HUES6 (cell line): ENCODE data around the gene CNPY4.

Experiments
- H3K27ac ChIP-seq: 2 replicates; pipeline ENCODE4 v1.7.0; 2013; ENCODE audit warnings: low read depth, mild to moderate bottlenecking, low read length, inconsistent platforms
- H3K27me3 ChIP-seq: 2 replicates; pipeline ENCODE4 v1.6.1; 2013; ENCODE audit warnings: low read length; ENCODE audit not compliant: control insufficient read depth, insufficient read depth
- H3K36me3 ChIP-seq: 2 replicates; pipeline ENCODE4 v1.6.1; 2013; ENCODE audit warnings: low read length; ENCODE audit not compliant: control insufficient read depth, insufficient read depth
- H3K4me1 ChIP-seq: 2 replicates; pipeline ENCODE4 v1.6.1; 2013; ENCODE audit warnings: low read length; ENCODE audit not compliant: control insufficient read depth, insufficient read depth
- H3K4me3 ChIP-seq: 2 replicates; pipeline ENCODE4 v1.5.1; 2013; ENCODE audit warnings: low read depth, low read length
- H3K9ac ChIP-seq: one replicate; pipeline ENCODE4 v1.6.1; 2013; ENCODE audit warnings: mild to moderate bottlenecking, low read length
- H3K9me3 ChIP-seq: 2 replicates; pipeline ENCODE4 v1.6.1; 2013; ENCODE audit warnings: low read depth, low read length; ENCODE audit not compliant: control insufficient read depth, insufficient read depth

CNPY4 gene

DNA sequence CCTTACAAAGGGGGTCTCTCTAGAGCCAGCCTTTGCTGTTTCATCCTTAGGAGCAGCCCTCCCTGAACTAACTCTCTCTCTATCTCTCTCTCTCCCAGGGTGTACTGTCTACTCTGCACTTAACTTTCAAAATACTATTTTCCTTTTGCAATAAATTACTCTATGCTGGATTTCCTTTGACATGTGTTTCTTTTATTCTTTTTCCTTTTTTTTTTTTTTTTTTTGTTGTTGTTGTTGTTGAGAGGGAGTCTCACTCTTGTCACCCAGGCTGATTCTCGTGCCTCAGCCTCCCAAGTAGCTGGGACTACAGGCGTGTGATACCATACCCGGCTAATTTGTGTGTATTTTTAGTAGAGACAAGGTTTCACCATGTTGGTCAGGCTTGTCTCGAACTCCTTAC is 36.5 kb upstream of the CNPY4 start:
- H3K9ac ChIP-seq: no peak overlapping the region
- no peak overlapping the region for H3K27ac ChIP-seq
- H3K27me3 ChIP-seq: no peaks in the 10 kb centered on the region
- H3K9me3 ChIP-seq: no peaks in the 10 kb centered on the region
- peaks cover 21% of the 10 kb centered on the region for H3K36me3 ChIP-seq
- peak overlapping the region; percentile 57; the same call in 1 of the 2 replicates for H3K4me3 ChIP-seq
- H3K4me1 ChIP-seq: peaks cover 13% of the 10 kb centered on the region

- Histone ChIP-seq H3K9me3 (no peaks in the 10 kb centered on the region), H3K9ac (no peak overlapping the region), H3K36me3 (peaks cover 3% of the 10 kb centered on the region), H3K4me1 (peaks cover 19% of the 10 kb centered on the region), H3K4me3 (no peak overlapping the region), H3K27ac (no peak overlapping the region), H3K27me3 (no peaks in the 10 kb centered on the region)
Observed at GRCh38 chr7:100085515-100085914, 33.9 kb upstream of the CNPY4 start.

GRCh38 chr7:100087055-100087750 is 32.2 kb upstream of the CNPY4 start:
- Histone ChIP-seq H3K36me3 (peaks cover 20% of the 10 kb centered on the region), H3K9ac (peak overlapping the region; percentile 34), H3K27me3 (no peaks in the 10 kb centered on the region), H3K9me3 (no peaks in the 10 kb centered on the region), H3K4me1 (peaks cover 19% of the 10 kb centered on the region), H3K27ac (peak overlapping the region; percentile 29; the same call in 1 of the 2 replicates), H3K4me3 (no peak overlapping the region)

DNA sequence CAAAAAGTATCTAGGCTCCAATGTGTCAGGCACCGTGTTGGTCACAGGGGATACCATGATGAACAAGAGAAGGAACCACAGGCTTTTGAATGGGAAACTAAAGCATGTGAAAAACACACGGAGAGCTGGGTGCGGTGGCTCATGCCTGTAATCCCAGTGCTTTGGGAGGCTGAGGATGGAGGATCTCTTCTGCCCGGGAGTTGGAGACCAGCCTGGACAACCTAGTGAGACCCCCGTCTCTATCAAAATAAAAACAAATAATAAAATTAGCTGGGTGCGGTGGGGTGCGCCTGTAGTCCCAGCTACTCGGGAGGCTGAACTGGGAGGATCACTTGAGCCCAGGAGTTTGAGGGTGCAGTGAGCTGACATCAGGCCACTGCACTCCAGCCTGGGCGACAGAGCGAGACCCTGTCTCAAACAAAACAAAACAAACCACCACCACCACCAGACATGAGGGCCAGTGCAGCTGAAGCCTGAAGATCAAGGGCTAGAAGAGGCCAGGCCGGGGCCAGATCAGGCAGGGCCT is 31.3 kb upstream of the CNPY4 start:
- Histone ChIP-seq H3K9me3 (no peaks in the 10 kb centered on the region), H3K9ac (peak overlapping the region; percentile 97), H3K36me3 (peaks cover 29% of the 10 kb centered on the region), H3K4me3 (peak overlapping the region; percentile 84), H3K27me3 (no peaks in the 10 kb centered on the region), H3K27ac (peak overlapping the region; percentile 82), H3K4me1 (peaks cover 14% of the 10 kb centered on the region)

GRCh38 chr7:100088621-100089457 is 30.6 kb upstream of the CNPY4 start, which contains the start of gene COPS6:
Gene COPS6, plus strand, starts transcription at chr7:100088969. Its CDS starts 22 bp downstream, at chr7:100088991.
- Histone ChIP-seq H3K4me3 (peak within 1 kb of the TSS; percentile 84), H3K9me3 (no peaks in the 10 kb centered on the region), H3K27ac (peak within 1 kb of the TSS; percentile 82), H3K27me3 (no peaks in the 10 kb centered on the region), H3K9ac (peak within 1 kb of the TSS; percentile 97), H3K36me3 (peaks cover 36% of the 10 kb centered on the region), H3K4me1 (peaks cover 10% of the 10 kb centered on the region; the same call in 1 of the 2 replicates)

GRCh38 chr7:100089458-100090196 is 29.8 kb upstream of the CNPY4 start:
- H3K4me1 ChIP-seq: peaks cover 10% of the 10 kb centered on the region; the same call in 1 of the 2 replicates
- peaks cover 44% of the 10 kb centered on the region for H3K36me3 ChIP-seq
- H3K27ac ChIP-seq: peak overlapping the region; percentile 82; the same call in 1 of the 2 replicates
- H3K4me3 ChIP-seq: peak overlapping the region; percentile 84
- H3K9ac ChIP-seq: peak overlapping the region; percentile 97
- H3K9me3 ChIP-seq: no peaks in the 10 kb centered on the region
- H3K27me3 ChIP-seq: no peaks in the 10 kb centered on the region

DNA sequence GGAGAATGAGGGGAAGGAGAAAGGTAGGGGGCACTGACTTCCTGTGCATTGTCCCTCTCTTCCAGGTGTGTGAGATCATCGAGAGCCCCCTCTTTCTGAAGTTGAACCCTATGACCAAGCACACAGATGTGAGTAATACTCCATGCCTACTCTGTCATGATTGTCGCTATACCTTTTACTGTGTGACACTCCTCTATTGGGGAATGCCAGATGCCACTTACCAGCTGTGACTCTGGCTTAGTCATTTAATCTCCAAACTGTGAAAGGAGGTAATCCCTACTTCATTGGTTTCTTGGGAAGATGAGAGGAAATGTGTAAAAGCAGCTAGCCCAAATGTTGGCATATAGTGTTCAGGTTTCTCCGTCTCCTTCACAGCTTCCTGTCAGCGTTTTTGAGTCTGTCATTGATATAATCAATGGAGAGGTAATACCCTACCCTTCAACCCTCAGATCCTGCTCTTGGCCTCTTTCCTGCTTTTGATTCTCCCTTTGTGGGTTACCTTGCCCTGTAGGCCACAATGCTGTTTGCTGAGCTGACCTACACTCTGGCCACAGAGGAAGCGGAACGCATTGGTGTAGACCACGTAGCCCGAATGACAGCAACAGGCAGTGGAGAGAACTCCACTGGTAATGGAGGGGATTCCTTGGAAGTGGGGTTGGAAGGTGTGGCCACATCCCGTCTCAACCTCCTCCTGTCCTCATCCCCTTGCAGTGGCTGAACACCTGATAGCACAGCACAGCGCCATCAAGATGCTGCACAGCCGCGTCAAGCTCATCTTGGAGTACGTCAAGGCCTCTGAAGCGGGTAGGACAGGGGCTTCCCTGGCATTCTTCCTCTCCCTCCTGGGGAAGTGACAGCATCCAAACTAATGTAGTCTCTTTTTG is 28.7 kb upstream of the CNPY4 start:
- Histone ChIP-seq H3K9ac (no peak overlapping the region), H3K4me1 (peaks cover 10% of the 10 kb centered on the region; the same call in 1 of the 2 replicates), H3K9me3 (no peaks in the 10 kb centered on the region), H3K27ac (no peak overlapping the region), H3K36me3 (peaks cover 56% of the 10 kb centered on the region), H3K4me3 (no peak overlapping the region), H3K27me3 (no peaks in the 10 kb centered on the region)

DNA sequence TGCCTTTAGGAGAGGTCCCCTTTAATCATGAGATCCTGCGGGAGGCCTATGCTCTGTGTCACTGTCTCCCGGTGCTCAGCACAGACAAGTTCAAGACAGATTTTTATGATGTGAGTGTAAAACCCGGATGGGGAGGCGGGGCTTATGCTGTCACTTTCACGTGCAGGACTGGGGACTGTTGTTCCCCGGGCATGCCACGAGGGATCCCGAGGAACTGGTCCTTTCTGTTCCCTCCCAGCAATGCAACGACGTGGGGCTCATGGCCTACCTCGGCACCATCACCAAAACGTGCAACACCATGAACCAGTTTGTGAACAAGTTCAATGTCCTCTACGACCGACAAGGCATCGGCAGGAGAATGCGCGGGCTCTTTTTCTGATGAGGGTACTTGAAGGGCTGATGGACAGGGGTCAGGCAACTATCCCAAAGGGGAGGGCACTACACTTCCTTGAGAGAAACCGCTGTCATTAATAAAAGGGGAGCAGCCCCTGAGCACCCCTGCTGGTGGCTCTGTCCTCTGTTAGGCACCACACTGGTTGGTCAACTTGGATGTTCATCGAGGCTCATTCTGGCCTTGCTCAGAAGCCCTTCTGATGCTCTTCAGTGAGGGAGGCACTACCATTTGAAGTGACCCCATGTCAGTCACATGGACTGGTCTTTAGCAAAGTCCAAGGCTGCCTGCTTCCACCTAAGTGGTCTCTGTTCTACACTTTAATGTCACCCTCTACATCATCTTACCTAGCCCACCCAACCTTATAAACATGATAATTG is 27.8 kb upstream of the CNPY4 start:
- Histone ChIP-seq H3K4me1 (peaks cover 10% of the 10 kb centered on the region; the same call in 1 of the 2 replicates), H3K9ac (no peak overlapping the region), H3K9me3 (no peaks in the 10 kb centered on the region), H3K27me3 (no peaks in the 10 kb centered on the region), H3K27ac (no peak overlapping the region), H3K36me3 (peaks cover 64% of the 10 kb centered on the region), H3K4me3 (no peak overlapping the region)

- no peaks in the 10 kb centered on the region for H3K9me3 ChIP-seq
- H3K27ac ChIP-seq: no peak overlapping the region
- H3K4me1 ChIP-seq: peaks cover 10% of the 10 kb centered on the region; the same call in 1 of the 2 replicates
- H3K36me3 ChIP-seq: peaks cover 78% of the 10 kb centered on the region
- H3K4me3 ChIP-seq: no peak overlapping the region
- no peaks in the 10 kb centered on the region for H3K27me3 ChIP-seq
- no peak overlapping the region for H3K9ac ChIP-seq
Observed at GRCh38 chr7:100093054-100093453, 26.4 kb upstream of the CNPY4 start.
